Large intestine (tissue), 3 donors: ENCODE data around the gene SELENOH. TPM values are rescaled to one million over a fixed set of nuclear protein-coding genes. Genes with fewer than 3 reads are reported as not detected.

ENCODE experiments used
- DNase-seq, 2 donors: peaks; one replicate each; pipeline versions ENCODE4 v3.0.0 to v3.0.0-alpha.2; 2013
- H3K27ac ChIP-seq: one replicate; pipeline ENCODE4 v1.5.1; 2013; ENCODE audit warnings: low read length
- H3K27me3 ChIP-seq: 2 replicates; pipeline ENCODE4 v1.6.1; 2013; ENCODE audit warnings: low read length; ENCODE audit not compliant: control insufficient read depth, insufficient read depth
- H3K36me3 ChIP-seq: 2 replicates; pipeline ENCODE4 v1.6.1; 2013; ENCODE audit warnings: low read length; ENCODE audit not compliant: control insufficient read depth, insufficient read depth
- H3K4me1 ChIP-seq: one replicate; pipeline ENCODE4 v1.6.1; 2013; ENCODE audit warnings: low read length; ENCODE audit not compliant: control insufficient read depth, insufficient read depth
- H3K4me3 ChIP-seq: one replicate; pipeline ENCODE4 v1.5.1; 2013; ENCODE audit warnings: low read length
- H3K9me3 ChIP-seq: one replicate; pipeline ENCODE4 v1.6.1; 2013; ENCODE audit warnings: mild to moderate bottlenecking, low read depth, low read length, moderate library complexity; ENCODE audit not compliant: control insufficient read depth
- WGBS: methylation state at CpG from one replicate; pipeline ENCODE4 v1.1.5; 2013; ENCODE audit warnings: low lambda C conversion rate; ENCODE audit not compliant: insufficient coverage; 5-methylcytosine and 5-hydroxymethylcytosine counted together
- polyA plus RNA-seq: library from polyadenylated mRNA; unstranded; fragments of 120-200 nt; gene quantifications from one replicate; pipeline ENCODE4 v1.2.1, GENCODE V29; 2013

Gene SELENOH
- polyA plus RNA-seq, 1 donor = 115 TPM

DNA sequence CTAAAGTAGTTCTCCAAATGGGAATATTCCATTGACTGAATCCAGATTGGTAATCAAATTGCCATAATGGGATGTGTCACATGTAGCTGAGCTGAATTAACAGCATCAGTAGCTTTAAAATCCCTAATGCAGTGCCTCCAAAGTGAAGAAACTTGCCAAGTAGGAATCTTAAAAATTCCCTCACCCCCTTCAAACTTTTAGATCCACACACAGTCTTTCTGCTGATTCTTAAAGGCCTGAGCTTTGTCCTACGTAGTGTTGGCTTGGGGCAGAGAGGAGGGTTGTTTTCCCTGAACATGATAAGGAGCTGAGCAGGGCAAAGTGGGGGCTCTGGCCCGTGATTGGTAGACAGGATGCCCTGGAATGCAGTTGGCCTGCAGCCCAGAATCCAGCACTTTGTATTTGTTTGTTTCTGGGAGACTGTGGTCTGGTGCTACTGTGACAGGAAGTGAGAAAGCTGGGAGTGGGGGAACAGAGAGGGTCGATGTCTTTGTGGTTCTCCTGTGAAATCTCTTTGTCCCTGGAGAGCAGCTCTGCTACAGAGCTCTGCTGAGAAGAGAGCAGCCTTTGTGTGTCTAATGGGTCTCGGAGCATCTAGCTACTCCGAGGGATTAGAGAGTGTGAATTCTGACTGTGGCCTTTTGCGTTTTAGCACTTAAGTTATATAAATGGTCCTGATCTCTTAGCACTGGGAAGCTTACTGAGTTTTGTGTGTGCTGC is 37.2 kb downstream of the SELENOH start:
- H3K9me3 ChIP-seq = no peaks in the 10 kb centered on the region
- H3K27me3 ChIP-seq = no peaks in the 10 kb centered on the region
- H3K36me3 ChIP-seq = peaks cover 2% of the 10 kb centered on the region
- WGBS = no CpG with 5 or more reads among the region's 6 CpGs
- peak overlapping the region; percentile 3 for H3K4me3 ChIP-seq
- H3K27ac ChIP-seq = peak overlapping the region; percentile 92
- DNase-seq = peak; percentile 96 to 97
- H3K4me1 ChIP-seq = peaks cover 87% of the 10 kb centered on the region

- peaks cover 2% of the 10 kb centered on the region for H3K36me3 ChIP-seq
- no peak overlapping the region for H3K4me3 ChIP-seq
- peaks cover 86% of the 10 kb centered on the region for H3K4me1 ChIP-seq
- no peaks in the 10 kb centered on the region for H3K9me3 ChIP-seq
- peak overlapping the region; percentile 92 for H3K27ac ChIP-seq
- DNase-seq = peak in 1 of 2 donors; percentile 50
- H3K27me3 ChIP-seq = no peaks in the 10 kb centered on the region
- no CpG with 5 or more reads among the region's 1 CpG for WGBS
These were observed 38.0 kb downstream of the SELENOH start for GRCh38 chr11:57779276-57779675.

GRCh38 chr11:57781529-57781943 is 40.2 kb downstream of the SELENOH start:
- Histone ChIP-seq H3K4me3 (no peak overlapping the region), H3K4me1 (peaks cover 91% of the 10 kb centered on the region), H3K9me3 (no peaks in the 10 kb centered on the region), H3K27ac (peak overlapping the region; percentile 92), H3K36me3 (no peaks in the 10 kb centered on the region), H3K27me3 (no peaks in the 10 kb centered on the region)
- peak; percentile 83 to 93 for DNase-seq
- WGBS = no CpG with 5 or more reads among the region's 3 CpGs

GRCh38 chr11:57785072-57785471 is 43.8 kb downstream of the SELENOH start:
- Histone ChIP-seq H3K4me3 (no peak overlapping the region), H3K9me3 (no peaks in the 10 kb centered on the region), H3K36me3 (no peaks in the 10 kb centered on the region), H3K27me3 (no peaks in the 10 kb centered on the region), H3K4me1 (peaks cover 87% of the 10 kb centered on the region), H3K27ac (no peak overlapping the region)
- no peak for DNase-seq
- WGBS = 42% methylated on average over 2 of the region's 2 CpGs

DNA sequence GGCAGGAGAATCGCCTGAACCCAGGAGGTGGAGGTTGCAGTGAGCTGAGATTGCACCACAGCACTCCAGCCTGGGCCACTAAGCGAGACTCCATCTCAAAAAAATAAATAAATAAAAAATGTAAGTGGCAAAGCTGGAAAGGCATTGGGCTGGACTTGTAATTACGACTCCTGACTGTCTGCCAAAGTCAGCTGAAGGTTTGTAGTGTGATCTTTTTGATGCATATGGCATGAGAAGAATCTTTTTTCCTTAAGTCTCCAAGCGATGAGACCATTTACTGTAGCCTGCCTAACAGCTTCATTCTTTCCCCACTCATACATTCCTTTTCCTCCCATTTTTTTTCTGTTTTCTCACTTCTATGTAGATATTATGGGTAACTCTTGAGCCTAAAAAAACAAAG is 45.1 kb downstream of the SELENOH start:
- H3K4me1 ChIP-seq = peaks cover 81% of the 10 kb centered on the region
- H3K9me3 ChIP-seq = no peaks in the 10 kb centered on the region
- no peak overlapping the region for H3K4me3 ChIP-seq
- no peaks in the 10 kb centered on the region for H3K27me3 ChIP-seq
- H3K27ac ChIP-seq = peak overlapping the region; percentile 85
- H3K36me3 ChIP-seq = peaks cover 5% of the 10 kb centered on the region
- 92% methylated on average over 2 of the region's 4 CpGs for WGBS
- DNase-seq = no peak

DNA sequence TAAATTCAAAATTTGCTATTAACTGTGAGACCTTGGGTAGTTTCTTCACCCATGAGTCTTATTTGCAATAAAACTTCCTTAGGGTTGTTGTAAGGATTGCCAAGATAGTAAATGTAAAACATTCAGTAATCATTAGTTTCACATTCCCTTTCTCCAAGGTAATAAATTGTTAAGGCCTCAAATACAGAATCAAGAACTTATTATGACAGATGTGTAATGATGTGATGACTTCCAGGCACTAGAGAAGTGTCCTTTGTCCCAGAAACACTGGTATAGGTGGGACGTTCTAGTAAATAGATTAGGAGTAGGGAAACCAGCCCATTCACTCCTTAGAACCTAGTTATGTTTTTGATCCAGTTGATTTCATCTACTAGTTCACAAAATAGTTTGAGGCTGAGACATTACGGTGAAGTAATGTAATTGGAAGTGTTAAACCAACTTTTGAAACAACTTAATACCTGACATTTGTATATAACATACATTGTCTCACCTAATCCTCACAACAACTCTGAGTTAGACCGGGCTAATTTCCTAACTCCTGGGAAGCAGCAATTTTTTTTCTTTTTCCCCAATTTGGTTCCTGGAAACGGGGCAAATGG is 45.8 kb downstream of the SELENOH start:
- Histone ChIP-seq H3K36me3 (peaks cover 11% of the 10 kb centered on the region), H3K27ac (peak overlapping the region; percentile 85), H3K9me3 (no peaks in the 10 kb centered on the region), H3K4me3 (no peak overlapping the region), H3K27me3 (no peaks in the 10 kb centered on the region), H3K4me1 (peaks cover 80% of the 10 kb centered on the region)
- WGBS = no CpG with 5 or more reads among the region's 4 CpGs
- peak in 1 of 2 donors; percentile 60 for DNase-seq

- Histone ChIP-seq H3K4me1 (peaks cover 78% of the 10 kb centered on the region), H3K4me3 (no peak overlapping the region), H3K9me3 (no peaks in the 10 kb centered on the region), H3K27ac (peak overlapping the region; percentile 85), H3K36me3 (peaks cover 13% of the 10 kb centered on the region), H3K27me3 (no peaks in the 10 kb centered on the region)
- no CpG with 5 or more reads among the region's 6 CpGs for WGBS
- DNase-seq = peak; percentile 73 to 89
These were observed 46.8 kb downstream of the SELENOH start for GRCh38 chr11:57787920-57788702.

GRCh38 chr11:57788703-57789088 is 47.4 kb downstream of the SELENOH start:
- no peak overlapping the region for H3K4me3 ChIP-seq

GRCh38 chr11:57791321-57792059 is 50.2 kb downstream of the SELENOH start:
- Histone ChIP-seq H3K27ac (no peak overlapping the region), H3K4me3 (no peak overlapping the region), H3K27me3 (no peaks in the 10 kb centered on the region), H3K4me1 (peaks cover 59% of the 10 kb centered on the region), H3K36me3 (peaks cover 43% of the 10 kb centered on the region), H3K9me3 (no peaks in the 10 kb centered on the region)
- no peak for DNase-seq
- WGBS = no CpG with 5 or more reads among the region's 22 CpGs

More at GRCh38 chr11:57788703-57789088, 47.4 kb downstream of the SELENOH start:
- Histone ChIP-seq H3K27me3 (no peaks in the 10 kb centered on the region), H3K36me3 (peaks cover 17% of the 10 kb centered on the region), H3K4me1 (peaks cover 81% of the 10 kb centered on the region), H3K27ac (peak overlapping the region; percentile 85), H3K9me3 (no peaks in the 10 kb centered on the region)
- DNase-seq = peak in 1 of 2 donors; percentile 61

DNA sequence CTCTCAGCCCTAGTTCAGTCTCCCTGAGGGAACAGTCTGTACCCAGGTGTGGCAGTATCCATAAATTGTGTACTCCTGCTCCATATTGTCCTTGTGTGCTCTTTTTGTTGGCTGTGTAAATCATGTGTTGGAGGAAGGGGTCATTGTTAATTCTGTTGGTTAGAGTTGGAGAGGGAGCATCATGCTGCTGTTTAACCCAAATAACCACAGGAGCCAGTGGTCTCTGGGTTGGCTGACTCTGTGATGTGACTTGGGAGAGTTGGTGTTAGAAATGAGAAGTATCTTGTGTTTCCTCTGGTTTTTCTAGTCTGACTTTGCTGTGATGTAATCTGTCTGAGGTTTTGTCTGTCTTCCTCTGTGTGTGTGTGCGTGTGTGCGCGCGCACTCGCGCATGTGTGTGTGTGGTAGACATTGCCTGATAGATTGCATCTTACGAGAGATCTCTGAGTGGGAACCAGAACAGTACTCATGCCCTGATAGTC is 50.8 kb downstream of the SELENOH start:
- Histone ChIP-seq H3K27ac (no peak overlapping the region), H3K27me3 (no peaks in the 10 kb centered on the region), H3K9me3 (no peaks in the 10 kb centered on the region), H3K4me1 (peaks cover 52% of the 10 kb centered on the region), H3K36me3 (peaks cover 47% of the 10 kb centered on the region), H3K4me3 (no peak overlapping the region)
- peak in 1 of 2 donors; percentile 47 for DNase-seq
- WGBS = no CpG with 5 or more reads among the region's 7 CpGs
